GM12873 (cell line): Measurements from ENCODE around the gene RBM18.

Experiments used
- CTCF ChIP-seq: IDR thresholded peaks from 2 replicates; pipeline ENCODE4 v1.5.1; 2012; ENCODE audit warnings: low read depth, mild to moderate bottlenecking, moderate library complexity, low read length, control low read depth; ENCODE audit not compliant: insufficient read depth; ENCODE audit errors: missing control alignments

Gene RBM18

DNA sequence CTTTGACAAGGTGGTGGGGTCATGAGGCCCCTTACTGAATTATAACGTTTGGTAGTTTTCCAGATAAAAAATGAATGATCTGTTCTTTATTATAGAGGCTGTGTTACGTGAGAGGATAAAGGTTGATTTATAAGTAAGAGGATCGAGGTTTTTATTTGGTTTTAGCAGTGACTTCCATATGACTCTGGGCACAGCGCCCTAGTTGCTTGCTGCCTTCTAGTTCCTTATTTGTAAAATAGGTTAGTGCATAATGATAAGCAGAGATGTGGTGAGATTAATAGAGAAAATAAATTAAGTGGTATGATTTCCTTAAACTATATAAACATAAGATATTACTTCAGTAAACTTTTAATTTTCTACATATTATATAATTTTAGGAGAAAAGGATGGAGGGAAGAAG lies 29.9 kb upstream of the RBM18 start:
- TF ChIP-seq CTCF: no peak

GRCh38 chr9:122291458-122291857 lies 26.8 kb upstream of the RBM18 start:
- TF ChIP-seq CTCF: no peak

DNA sequence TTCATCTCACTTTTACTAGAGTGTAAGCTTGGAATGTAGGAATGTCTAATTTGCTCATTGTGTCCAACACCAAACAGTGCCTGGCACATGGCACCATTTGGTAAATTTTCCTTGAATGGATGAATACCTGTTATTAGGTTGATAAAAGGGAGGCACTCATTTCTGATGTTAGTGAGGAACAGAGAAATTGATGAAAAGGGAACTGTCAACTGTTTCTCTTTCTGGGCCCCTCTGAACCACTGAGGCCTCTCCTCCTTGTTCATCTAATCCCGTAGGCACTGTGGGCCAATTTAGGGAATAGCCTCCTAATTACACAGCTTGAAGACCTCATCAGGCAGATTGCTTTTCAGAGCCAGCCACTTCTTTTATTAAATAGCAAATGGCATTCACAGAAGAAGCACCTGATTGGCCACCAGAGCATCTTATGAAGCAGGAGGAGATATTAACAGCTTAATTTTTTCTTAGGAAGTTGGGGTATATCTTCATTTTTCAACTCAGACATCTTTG lies 22.6 kb upstream of the RBM18 start:
- TF ChIP-seq CTCF: no peak

- no peak for TF ChIP-seq CTCF
These were observed 22.1 kb upstream of the RBM18 start for GRCh38 chr9:122286764-122287163.

- no peak for TF ChIP-seq CTCF
These were observed 16.7 kb upstream of the RBM18 start for GRCh38 chr9:122281368-122281767.

GRCh38 chr9:122277285-122277897 lies 12.8 kb upstream of the RBM18 start:
- no peak for TF ChIP-seq CTCF

- TF ChIP-seq CTCF: no peak
These were observed 11.5 kb upstream of the RBM18 start for GRCh38 chr9:122276096-122276495.

- no peak for TF ChIP-seq CTCF
These were observed 9.4 kb upstream of the RBM18 start for GRCh38 chr9:122274055-122274454.
